ENCODE measurements around the gene KLK11. TPM values are rescaled to one million over a fixed set of nuclear protein-coding genes. Genes with fewer than 3 reads are reported as not detected.
"Not testable (repeated sequence)": the region's sequence is repeated elsewhere in the genome, so short reads cannot be mapped to it uniquely, and the experiment has no call there.

The KLK11 gene
- total RNA-seq, 1 donor from 2014 or later = not detected

DNA sequence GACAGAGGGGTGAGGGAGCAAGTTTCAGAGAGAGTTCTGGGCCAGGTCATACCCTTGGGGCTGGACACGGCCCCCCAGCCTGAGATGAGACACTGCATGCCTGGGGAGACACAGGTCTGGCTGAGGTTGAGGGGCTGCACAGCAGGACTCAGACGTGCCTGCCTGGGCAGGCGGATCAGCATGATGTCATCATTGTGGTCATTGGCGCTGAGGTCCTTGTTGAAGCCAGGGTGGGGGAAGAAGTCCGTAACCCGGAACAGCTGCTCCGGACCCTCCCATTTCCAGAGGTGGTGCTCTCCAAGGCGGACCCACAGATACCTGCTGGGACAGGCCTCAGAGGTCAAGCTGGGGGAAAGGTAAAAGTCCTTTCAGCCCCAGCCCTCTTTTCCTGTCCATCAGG, 20.0 kb downstream of the KLK11 start:
- DNase-seq (ENCODE audit: low read depth) = no peak

DNA sequence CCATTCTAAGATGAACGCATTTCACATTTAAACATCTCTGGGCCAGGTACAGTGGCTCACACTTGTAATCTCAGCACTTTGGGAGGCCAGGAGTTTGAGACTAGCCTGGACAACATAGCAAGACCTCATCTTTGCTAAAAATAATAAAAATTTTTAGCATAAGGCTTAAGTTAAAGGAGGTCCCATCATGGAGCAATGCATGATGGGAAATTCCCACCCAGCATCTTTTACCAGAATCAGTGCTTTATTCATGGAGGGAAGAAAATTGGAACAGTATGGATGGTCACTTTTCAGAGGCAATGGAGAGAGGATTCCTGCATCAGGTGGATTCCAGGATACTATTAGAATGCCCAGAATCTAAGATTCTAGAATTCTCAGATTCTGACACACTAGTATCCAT, 21.2 kb downstream of the KLK11 start:
- DNase-seq (ENCODE audit: low read depth) = no peak

DNA sequence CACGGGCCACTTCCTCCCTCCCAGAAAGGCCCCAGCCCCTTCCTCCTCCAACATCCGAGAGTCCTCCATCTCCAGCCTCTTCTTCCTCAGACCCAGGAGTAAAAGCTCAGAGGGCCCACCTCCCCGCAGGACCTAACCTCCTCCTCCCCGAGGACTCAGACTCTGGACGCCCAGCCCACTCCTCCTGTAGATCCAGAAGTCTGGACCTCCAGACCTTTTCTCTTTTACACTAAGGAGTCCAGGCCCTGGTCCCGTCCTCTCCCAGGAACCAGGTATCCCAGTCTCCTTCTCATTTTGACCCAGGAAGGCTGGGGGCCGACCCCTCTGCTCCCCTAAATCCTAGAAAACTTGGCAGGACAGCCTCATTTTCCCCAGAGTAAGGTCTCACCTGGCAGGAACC, 23.1 kb downstream of the KLK11 start:
- no peak for DNase-seq (ENCODE audit: low read depth)

DNA sequence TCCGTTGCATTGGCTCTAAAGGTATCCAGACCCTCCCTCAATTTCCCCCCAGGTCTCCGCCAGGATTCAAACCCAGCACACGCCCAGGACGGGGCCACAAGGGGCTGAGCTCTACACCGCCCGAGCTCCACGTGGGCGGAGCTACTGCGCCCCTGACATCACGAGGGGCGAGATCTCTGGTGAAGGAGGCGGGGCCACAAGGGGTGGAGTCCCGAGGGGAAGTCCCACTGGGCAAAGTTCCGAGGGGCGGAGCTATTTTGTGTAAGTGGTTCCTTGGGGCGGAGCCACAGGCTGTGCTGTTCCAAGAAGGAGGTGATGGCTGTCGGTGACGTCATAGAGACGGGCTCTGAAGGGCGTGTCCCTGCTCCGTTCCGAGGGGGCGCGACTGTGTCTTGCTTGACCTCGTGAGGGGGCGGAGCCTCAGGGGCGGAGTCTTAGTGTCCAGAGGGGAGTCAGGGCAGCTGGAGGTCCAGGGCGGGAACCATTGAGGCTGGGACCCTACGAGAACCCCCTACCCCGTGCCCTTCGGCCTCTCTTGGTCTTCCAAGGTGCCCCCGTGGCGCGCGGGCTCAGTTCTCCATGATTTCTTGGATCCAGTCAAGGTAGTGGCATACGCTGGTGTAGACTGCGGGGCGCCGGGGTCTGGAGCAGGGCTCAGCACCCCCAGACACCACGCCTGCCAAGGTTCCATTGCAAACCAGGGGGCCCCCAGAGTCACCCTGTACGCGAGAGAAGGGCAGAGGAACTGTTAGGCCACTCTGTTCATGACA, 23.7 kb downstream of the KLK11 start:
- DNase-seq (ENCODE audit: low read depth) = no peak

DNA sequence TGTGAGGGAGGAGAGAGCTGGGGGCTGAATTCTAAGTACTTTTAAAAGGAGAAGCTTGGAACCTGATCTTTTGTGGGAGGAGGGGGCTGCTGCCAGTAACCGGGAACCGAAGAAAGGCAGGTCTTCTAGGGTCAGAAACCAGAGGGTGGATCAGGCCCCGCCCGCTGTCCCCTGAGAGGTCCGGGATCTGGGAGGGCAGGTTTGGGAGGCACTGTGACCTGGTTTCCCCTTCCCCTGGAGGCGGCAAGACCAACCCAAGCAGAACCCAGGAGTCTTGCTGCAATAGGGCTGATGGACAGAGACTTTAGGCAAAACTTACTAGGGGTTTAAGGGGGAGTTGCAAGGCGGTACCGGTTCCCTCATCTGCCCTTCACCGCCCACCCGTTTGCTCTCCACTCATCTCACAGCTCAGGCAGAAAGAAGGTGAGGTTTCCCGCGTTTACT, 24.3 kb downstream of the KLK11 start:
- DNase-seq (ENCODE audit: low read depth) = no peak

DNA sequence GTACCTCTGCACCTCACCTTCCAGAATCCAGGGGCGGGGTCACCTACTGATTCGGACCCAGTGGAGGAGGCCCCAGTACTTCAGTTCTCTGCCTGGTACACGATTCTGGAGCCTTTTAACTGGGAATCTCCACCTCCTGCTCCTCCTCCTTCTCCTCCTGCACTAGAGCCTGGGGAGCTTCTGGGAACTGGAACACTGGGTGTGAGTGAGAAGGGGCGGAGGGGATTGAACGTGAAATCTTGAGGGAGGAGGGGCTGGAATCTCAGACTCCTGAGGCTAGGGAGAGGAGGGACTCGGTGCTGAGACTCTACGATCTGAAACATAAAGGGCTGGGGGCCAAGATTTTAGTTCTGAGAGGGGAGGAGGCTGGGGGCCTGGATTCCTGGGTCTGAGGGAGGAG, 24.9 kb downstream of the KLK11 start, which contains the start of gene KLK8:
Gene KLK8, minus strand, starts transcription at position 90 of the 400 bp plus-strand sequence. CDS start 437 bp downstream, outside the sequence.
- no peak for DNase-seq (ENCODE audit: low read depth)

DNA sequence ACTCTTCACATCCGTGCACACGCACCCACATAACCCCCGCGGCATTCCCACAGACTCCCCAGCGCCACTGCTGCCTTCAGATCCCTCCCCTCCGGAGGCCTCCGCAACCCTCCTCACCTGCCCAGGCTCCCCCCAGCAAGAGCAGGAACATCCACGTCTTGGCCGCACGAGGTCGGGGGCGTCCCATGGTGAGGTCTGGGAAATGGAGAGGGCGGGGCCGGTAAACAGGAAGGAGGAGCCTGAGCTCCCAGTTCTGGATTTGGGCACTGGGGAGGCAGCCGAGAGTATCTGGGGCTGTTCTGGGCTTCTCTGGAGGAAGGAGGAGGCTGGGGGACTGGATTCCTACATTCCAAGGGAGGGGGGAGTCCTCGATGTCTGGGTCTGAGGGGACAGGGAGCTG, 25.4 kb downstream of the KLK11 start:
- DNase-seq (ENCODE audit: low read depth) = no peak

DNA sequence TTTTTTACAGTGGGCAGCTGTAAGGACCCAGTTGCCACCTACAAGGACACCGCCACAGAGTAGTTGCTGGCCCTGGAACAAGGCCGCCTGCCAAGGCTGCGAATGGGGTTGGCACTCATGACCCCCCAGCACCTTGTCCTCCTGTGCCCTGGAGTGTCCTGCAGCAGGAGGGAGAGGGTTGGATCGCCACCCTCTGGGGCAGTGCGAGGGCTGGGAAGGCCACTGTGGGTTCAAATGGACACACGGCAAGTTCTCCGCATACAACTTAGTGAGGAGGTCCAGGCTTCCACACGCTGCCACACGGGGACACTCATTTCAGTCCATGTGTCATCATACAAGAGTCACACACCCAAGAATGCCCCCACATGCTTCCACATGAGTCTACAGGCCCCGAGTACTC, 26.0 kb downstream of the KLK11 start:
- no peak for DNase-seq (ENCODE audit: low read depth)

DNA sequence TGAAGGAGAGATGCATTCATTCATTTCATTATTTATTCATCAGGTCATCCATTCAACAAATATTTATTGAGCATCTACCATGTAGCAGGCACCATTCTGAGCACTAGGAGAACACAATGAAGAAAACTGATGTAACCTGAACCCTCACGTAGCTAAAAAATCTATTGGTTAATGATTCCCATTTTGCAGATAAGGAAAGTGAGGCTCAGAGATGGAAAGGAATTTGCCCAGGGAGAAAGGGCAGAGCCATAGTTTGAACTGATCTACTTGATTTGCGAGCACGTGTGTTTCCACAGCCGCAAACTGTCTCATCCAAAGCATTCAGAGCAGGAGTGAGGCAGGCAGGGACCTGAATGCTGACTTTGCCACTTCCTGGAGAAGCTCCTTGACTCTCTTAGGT, 27.7 kb downstream of the KLK11 start:
- DNase-seq (ENCODE audit: low read depth) = no peak

DNA sequence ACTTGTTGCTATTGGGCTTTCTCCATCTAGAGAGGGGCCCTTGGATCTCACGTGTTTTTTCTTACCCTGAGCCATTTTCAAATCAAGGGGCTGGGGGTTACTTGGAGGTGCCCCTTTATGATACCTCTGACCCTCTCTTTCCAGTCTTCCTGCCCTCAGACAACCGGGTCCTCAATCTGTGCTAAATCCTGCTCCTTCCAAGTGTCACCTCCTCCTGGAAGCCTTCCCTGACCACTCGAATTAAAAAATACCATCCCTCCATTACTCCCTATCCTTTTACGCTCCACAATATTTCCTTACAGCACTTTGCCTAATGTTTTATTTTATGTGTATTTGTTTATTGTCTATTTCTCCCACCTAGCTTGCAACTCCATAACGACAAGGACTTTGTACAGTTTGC, 28.4 kb downstream of the KLK11 start:
- DNase-seq (ENCODE audit: low read depth) = no peak

DNA sequence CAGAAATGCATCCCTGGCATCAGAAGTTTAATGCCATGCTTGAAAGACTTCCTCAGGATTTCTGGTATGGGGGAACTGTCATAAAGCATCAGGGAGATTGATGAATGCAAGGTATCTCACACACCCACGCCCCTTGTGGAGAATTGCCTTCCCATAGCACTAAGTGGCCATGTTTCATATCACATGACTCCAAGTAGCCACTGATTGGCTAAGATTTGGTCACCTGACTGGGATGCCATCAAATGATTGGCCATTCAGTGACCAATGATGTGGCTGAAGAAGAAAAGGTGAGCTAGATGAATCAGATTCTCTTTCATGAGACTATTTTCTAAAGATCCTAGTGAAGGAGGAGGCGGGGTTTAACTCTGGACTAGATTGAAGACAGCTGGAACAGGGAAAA, 32.3 kb downstream of the KLK11 start:
- DNase-seq (ENCODE audit: low read depth) = no peak

DNA sequence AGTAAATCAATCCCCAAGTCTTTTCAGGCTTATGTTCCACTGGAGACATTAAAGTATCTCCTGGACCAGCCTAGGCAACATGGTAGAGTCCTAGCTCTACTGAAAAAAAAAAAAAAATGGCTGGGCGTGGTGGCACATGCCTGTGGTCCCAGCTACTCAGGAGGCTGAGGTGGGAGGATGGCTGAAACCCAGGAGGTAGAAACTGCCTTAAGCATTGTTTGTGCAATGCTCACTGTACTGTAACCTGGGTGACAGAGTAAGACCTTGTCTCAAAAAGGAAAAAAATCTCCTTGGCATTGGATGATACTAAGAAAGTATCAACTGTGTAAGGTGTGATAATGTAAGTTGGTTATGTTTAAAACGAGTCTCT, 33.8 kb downstream of the KLK11 start:
- DNase-seq (ENCODE audit: low read depth) = no peak

DNA sequence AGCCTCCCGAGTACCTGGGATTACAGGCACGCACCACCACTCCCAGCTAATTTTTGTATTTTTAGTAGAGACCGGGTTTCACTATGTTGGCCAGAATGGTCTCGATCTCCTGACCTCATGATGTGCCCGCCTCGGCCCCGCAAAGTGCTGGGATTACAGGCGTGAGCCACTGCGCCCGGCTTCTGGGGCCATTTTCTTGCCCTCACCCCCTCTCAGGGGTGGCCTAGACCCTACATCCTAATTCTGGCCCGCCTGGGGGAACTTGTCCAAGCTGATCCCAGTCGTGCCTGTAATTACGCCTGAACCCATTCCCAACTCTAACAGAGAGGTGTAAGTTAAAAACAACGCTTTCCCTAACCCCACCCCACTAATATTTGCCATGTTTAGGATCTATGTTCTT, 42.0 kb downstream of the KLK11 start:
- not testable (repeated sequence) for DNase-seq (ENCODE audit: low read depth)

DNA sequence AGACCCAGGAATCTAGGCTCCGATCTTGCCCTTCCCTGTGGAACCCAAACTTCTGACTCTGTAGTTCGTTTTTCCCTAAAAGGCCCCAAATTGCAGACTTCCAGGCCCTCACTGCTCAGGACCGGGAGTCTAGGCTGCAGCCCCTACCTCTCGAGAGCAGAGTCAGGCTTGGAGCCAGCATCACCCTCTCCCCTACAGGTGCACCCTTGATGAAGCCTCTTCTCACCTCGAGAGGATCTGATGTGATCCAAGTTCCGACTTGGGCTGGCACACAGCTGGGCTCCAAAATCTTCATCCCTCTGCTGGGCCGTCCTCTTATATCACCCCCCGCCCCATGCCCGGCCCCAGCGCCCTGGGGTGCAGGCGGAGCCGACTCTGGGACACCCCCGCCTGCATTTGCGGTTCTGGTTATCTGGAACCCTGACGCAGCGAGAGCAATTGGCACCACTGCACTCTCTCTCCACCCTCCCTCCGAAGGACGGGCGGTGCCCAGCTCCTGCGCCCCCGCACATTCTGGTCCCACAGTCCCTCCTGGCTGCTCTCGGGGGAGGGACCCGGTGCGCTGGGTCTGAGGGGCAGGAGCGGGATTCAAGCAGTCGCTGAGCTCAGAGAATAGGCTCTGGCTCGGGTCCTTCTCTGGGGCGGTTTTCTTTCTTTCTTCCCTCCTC, 42.7 kb downstream of the KLK11 start, which contains the start of gene KLK7:
Gene KLK7, minus strand, starts transcription at position 293 of the 668 bp plus-strand sequence. CDS start 1,518 bp downstream, outside the sequence.
- DNase-seq (ENCODE audit: low read depth) = no peak

DNA sequence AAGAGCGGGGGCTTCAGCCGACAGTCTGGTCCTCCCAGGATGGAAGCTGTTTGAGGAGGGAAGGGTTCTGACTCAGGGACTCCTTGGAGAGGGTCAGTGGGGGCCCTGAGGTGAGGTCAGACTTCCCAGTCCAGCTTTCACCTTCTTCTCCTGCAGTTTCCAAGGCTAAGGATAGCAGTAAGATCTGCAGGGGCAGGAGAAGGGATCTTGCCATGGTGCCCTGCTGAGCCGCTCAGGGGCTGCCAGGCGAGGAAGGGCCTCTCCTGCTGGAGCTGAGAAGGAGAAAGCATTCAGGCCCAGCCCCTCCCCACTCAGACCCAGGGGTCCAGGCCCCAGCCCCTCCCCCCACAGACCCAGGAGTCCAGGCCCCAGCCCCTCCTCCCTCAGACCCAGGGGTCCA, 44.2 kb downstream of the KLK11 start:
- no peak for DNase-seq (ENCODE audit: low read depth)

DNA sequence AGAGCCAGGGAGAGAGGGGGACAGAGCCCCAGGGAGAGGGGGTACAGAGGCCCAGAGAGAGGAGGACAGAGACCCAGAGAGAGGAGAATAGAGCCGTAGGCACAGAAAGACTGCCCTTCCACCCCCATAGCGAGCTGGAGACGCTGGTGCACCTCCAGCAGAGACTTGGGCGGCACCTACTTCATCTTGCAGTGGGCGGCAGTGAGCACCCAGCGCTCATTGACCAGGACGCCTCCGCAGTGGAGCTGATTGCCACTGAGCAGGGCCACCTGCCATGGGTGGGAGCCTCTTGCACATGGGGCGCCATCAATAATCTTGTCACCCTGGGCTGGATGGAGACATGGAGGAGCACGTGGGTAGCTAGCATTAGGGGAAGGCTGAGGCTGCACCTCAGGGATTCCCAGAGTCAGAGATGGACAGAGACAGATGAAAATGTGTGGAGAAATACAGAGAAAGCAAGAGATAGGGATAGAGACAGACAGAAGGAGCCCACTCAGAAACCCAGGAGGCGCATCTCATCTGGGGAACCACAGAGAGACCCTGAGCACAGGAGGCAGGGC, 44.7 kb downstream of the KLK11 start:
- DNase-seq (ENCODE audit: low read depth) = no peak

DNA sequence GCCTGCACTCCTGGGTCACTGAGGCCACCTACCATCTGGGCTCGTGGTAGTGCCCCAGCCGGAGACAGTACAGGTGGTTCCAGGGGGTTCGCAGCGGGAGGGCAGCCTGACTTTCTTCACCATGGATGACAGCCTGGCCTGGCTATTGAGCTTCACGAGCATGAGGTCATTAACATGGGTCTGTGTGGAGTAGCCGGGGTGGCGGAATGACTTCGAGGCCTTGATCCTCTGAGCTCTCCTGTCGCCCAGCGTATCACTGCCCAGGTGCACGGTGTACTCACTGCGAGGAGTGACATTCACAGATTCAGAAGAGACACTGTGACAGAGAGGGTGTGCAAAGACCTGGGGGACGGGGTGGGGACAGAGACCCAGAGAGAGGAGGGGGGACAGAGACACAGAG, 46.2 kb downstream of the KLK11 start:
- DNase-seq (ENCODE audit: low read depth) = no peak

DNA sequence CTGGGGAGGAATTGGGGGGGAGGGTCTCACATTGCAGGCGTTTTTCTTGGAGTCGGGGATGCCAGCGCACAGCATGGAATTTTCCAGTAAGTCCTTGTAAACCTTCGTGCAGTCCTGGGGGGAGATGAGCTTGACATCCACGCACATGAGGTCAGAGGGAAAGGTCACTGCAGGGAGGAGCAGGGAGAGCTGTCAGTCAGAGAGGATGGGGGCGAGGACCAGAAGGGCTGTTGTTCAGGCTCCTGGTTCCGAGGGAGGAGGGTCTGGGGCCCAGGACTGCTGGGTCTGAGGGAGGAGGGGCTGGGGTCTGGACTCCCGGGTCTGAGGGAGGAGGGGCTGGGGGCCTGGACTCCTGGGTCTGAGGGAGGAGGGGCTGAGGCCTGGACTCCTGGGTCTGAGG, 46.7 kb downstream of the KLK11 start:
- no peak for DNase-seq (ENCODE audit: low read depth)

DNA sequence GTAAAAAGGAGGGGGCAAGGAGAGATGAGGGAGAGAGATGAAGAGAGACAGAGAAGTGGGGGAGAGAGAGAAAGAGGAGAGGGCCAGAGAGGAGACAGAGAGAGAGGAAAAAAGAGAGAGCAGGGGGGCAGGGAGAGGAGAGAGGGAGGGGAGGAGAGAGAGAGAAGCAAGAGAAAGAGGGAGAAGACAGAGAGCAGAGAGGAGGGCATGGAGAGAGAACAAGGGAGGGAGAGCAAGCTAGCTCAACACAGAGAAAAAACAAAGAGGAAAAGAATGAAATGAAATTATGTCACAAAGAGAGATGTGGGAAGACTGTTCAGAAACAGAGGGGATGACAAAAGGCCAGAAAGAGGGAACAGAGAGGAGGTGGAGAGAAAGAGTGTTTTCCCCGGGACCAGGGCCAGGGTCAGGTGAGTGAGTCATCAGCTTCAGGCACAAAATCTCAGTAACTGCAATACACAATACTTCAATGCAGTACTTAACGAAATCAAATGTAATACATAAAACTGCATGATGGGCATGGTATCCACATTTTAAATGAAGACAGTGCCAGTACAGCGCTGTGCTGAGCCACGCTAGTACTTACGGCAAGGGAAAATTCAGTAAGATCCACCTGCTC, 47.5 kb downstream of the KLK11 start:
- no peak for DNase-seq (ENCODE audit: low read depth)

DNA sequence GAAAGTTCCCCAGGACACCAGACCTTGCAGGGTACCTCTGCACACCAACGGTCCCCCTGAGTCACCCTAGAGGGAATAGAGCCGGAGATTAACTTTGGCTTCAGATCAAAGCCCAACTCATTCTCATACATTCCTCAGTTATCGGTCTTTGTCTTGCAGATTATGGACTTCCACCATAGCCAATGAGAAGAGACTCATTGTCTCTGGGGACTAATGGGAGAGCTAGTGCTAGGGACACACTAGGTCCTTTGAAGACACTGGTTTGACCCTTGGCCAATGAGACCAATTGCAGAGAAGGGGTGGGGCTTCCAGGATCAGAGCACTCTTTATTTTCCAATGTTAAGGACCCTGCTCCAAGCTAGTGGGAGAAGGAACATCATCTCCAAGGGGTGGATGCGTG, 48.8 kb downstream of the KLK11 start:
- DNase-seq (ENCODE audit: low read depth) = no peak

DNA sequence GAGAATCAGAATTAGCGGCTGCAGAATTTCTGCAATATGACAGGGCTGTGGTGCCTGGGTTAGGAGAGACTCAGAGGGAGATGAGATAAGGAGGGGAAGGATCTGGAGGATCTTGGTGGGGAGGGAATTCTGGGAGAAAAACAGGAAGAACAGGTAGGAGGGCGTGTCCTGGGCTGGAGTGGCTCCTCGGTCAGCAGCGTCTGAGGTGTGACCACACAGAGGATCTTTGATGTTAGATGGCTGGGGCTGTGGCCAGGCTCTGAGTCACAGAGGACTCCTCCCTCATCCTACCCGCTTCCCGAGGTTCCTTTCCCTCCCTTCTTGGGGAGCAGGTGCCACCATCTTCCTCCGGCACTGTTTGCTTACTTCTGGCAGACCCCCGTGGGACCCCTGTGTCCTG, 50.6 kb downstream of the KLK11 start:
- DNase-seq (ENCODE audit: low read depth) = no peak
